H9 (cell line): Measurements from ENCODE around the gene CSTPP1. TPM values are rescaled to one million over a fixed set of nuclear protein-coding genes. Genes with fewer than 3 reads are reported as not detected.

Experiments
- DNase-seq: peaks from one replicate; pipeline ENCODE4 v3.0.0-alpha.2; 2017
- H2AFZ ChIP-seq: one replicate; pipeline ENCODE4 v1.6.1; 2013; ENCODE audit warnings: mild to moderate bottlenecking, low read length, control low read depth, moderate library complexity
- H2AK5ac ChIP-seq: 2 replicates; pipeline ENCODE4 v1.6.1; 2013; ENCODE audit warnings: low read length, control low read depth, mixed read lengths; ENCODE audit not compliant: insufficient read length
- H2BK120ac ChIP-seq: one replicate; pipeline ENCODE4 v1.6.1; 2013; ENCODE audit warnings: low read depth, mild to moderate bottlenecking, low read length, control low read depth, inconsistent platforms; ENCODE audit not compliant: poor library complexity, severe bottlenecking
- H2BK12ac ChIP-seq: 2 replicates; pipeline ENCODE4 v1.6.1; 2013; ENCODE audit warnings: low read length, control low read depth, mixed read lengths, low read depth; ENCODE audit not compliant: insufficient read length
- H2BK15ac ChIP-seq: 2 replicates; pipeline ENCODE4 v1.6.1; 2013; ENCODE audit warnings: low read depth, low read length, control low read depth
- H2BK20ac ChIP-seq: one replicate; pipeline ENCODE4 v1.6.1; 2013; ENCODE audit warnings: low read depth, mild to moderate bottlenecking, low read length, control low read depth, inconsistent platforms; ENCODE audit not compliant: poor library complexity, severe bottlenecking
- H2BK5ac ChIP-seq: 2 replicates; pipeline ENCODE4 v1.6.1; 2013; ENCODE audit warnings: low read length, control low read depth, mixed read lengths; ENCODE audit not compliant: insufficient read length
- H3K14ac ChIP-seq: 2 replicates; pipeline ENCODE4 v1.6.1; 2013; ENCODE audit warnings: low read length, control low read depth; ENCODE audit not compliant: insufficient read depth
- H3K18ac ChIP-seq: 2 replicates; pipeline ENCODE4 v1.6.1; 2013; ENCODE audit warnings: low read depth, mild to moderate bottlenecking, mixed read lengths, low read length, control low read depth; ENCODE audit not compliant: insufficient read length
- H3K23ac ChIP-seq: 2 replicates; pipeline ENCODE4 v1.6.1; 2013; ENCODE audit warnings: low read length, control low read depth, mixed read lengths, low read depth; ENCODE audit not compliant: insufficient read length
- H3K23me2 ChIP-seq: 2 replicates; pipeline ENCODE4 v1.6.1; 2013; ENCODE audit warnings: low read depth, mild to moderate bottlenecking, mixed read lengths, low read length, control low read depth; ENCODE audit not compliant: insufficient read length, poor library complexity, severe bottlenecking
- H3K27ac ChIP-seq: 2 replicates; pipeline ENCODE4 v1.5.1; 2013; ENCODE audit warnings: low read length, control low read depth, mixed read lengths, low read depth; ENCODE audit not compliant: insufficient read length
- H3K27me3 ChIP-seq: 2 replicates; pipeline ENCODE4 v1.6.1; 2013; ENCODE audit warnings: low read length, control low read depth, inconsistent platforms; ENCODE audit not compliant: insufficient read depth
- H3K4ac ChIP-seq: 2 replicates; pipeline ENCODE4 v1.6.1; 2013; ENCODE audit warnings: low read depth, mild to moderate bottlenecking, control low read depth, inconsistent platforms, low read length, moderate library complexity
- H3K4me1 ChIP-seq: 2 replicates; pipeline ENCODE4 v1.6.1; 2013; ENCODE audit warnings: low read length, control low read depth, inconsistent platforms; ENCODE audit not compliant: insufficient read depth
- H3K4me2 ChIP-seq: 2 replicates; pipeline ENCODE4 v1.6.1; 2013; ENCODE audit warnings: low read length, control low read depth, mixed read lengths; ENCODE audit not compliant: insufficient read length, insufficient read depth
- H3K56ac ChIP-seq: 2 replicates; pipeline ENCODE4 v1.6.1; 2013; ENCODE audit warnings: low read depth, mild to moderate bottlenecking, mixed read lengths, low read length, control low read depth; ENCODE audit not compliant: insufficient read length
- H3K79me1 ChIP-seq: 2 replicates; pipeline ENCODE4 v1.6.1; 2013; ENCODE audit warnings: low read depth, mild to moderate bottlenecking, moderate library complexity, low read length, control low read depth, inconsistent platforms; ENCODE audit not compliant: insufficient read depth, poor library complexity, severe bottlenecking
- H3K79me2 ChIP-seq: 2 replicates; pipeline ENCODE4 v1.6.1; 2013; ENCODE audit warnings: low read length, control low read depth, inconsistent platforms; ENCODE audit not compliant: insufficient read depth
- H3K9ac ChIP-seq: 2 replicates; pipeline ENCODE4 v1.6.1; 2013; ENCODE audit warnings: low read length, control low read depth, mixed read lengths; ENCODE audit not compliant: insufficient read length; ENCODE audit errors: extremely low read depth
- H3K9me3 ChIP-seq: one replicate; pipeline ENCODE4 v1.6.1; 2013; ENCODE audit warnings: low read depth, low read length, inconsistent platforms; ENCODE audit not compliant: control insufficient read depth
- H3T11ph ChIP-seq: one replicate; pipeline ENCODE4 v1.6.1; 2013; ENCODE audit warnings: mild to moderate bottlenecking, low read length, control low read depth, inconsistent platforms
- H4K20me1 ChIP-seq: one replicate; pipeline ENCODE4 v1.6.1; 2013; ENCODE audit not compliant: control insufficient read depth, insufficient read length, insufficient read depth
- H4K5ac ChIP-seq: 2 replicates; pipeline ENCODE4 v1.6.1; 2013; ENCODE audit warnings: low read depth, mild to moderate bottlenecking, mixed read lengths, low read length, control low read depth; ENCODE audit not compliant: insufficient read length
- H4K8ac ChIP-seq: replicated peaks from 2 replicates; pipeline ENCODE4 v1.6.1; 2013; ENCODE audit warnings: low read length, control low read depth, mixed read lengths, low read depth; ENCODE audit not compliant: insufficient read length
- H4K91ac ChIP-seq: 2 replicates; pipeline ENCODE4 v1.6.1; 2013; ENCODE audit warnings: low read depth, mild to moderate bottlenecking, moderate library complexity, mixed read lengths, low read length, control low read depth; ENCODE audit not compliant: insufficient read length
- H3K27ac Mint-ChIP-seq, 3 experiments: 2 replicates in 2 of 3; 3 replicates in 1 of 3; pipeline ENCODE4 v1.8.0; 2020 to 2021; ENCODE audit warnings: mixed read lengths in 3 of 3, mild to moderate bottlenecking in 1 of 3, moderate library complexity in 1 of 3
- H3K27me3 Mint-ChIP-seq: 2 replicates; pipeline ENCODE4 v1.8.0; 2021; ENCODE audit warnings: low read depth, mild to moderate bottlenecking, moderate library complexity, mixed read lengths
- H3K36me3 Mint-ChIP-seq, 3 experiments: 2 replicates in 2 of 3; 3 replicates in 1 of 3; pipeline ENCODE4 v1.8.0; 2020 to 2021; ENCODE audit warnings: low read depth in 3 of 3, mixed read lengths in 3 of 3; ENCODE audit not compliant: insufficient read depth in 1 of 3
- H3K4me1 Mint-ChIP-seq, 2 experiments: 2 replicates each; pipeline ENCODE4 v1.8.0; 2020; ENCODE audit warnings: mixed read lengths in 2 of 2
- H3K4me3 Mint-ChIP-seq, 2 experiments: 2 replicates in 1 of 2; 3 replicates in 1 of 2; pipeline ENCODE4 v1.8.0; 2020 to 2021; ENCODE audit warnings: mild to moderate bottlenecking in 2 of 2, mixed read lengths in 2 of 2, moderate library complexity in 1 of 2
- H3K9me3 Mint-ChIP-seq, 2 experiments: 2 replicates in 1 of 2; 3 replicates in 1 of 2; pipeline ENCODE4 v1.8.0; 2020; ENCODE audit warnings: mild to moderate bottlenecking in 2 of 2, mixed read lengths in 2 of 2, moderate library complexity in 1 of 2
- WGBS: extraction: QIAGEN DNeasy Blood & Tissue Kit; methylation state at CpG from one replicate; pipeline ENCODE4 v1.1.7; 2013; ENCODE audit warnings: missing lambda C conversion rate, low lambda C conversion rate, mixed read lengths; ENCODE audit not compliant: insufficient read length; ENCODE audit errors: extremely low coverage; 5-methylcytosine and 5-hydroxymethylcytosine counted together
- total RNA-seq: library from RNA; stranded (reverse); gene quantifications from 2 replicates; pipeline ENCODE4 v1.2.1, GENCODE V29; 2021
- TF ChIP-seq, protein P1 (sequence below): fragments of 200-600 bp; sonication (generic); conservative IDR thresholded peaks from 3 replicates; pipeline ENCODE4 v1.8.0; 2021; ENCODE audit warnings: antibody characterized with exemption, mild to moderate bottlenecking

CSTPP1 gene
- total RNA-seq, 1 experiment from 2014 or later, result 21.2 TPM

- no peaks in the 10 kb centered on the region for H3K4me1 ChIP-seq
- H3K14ac ChIP-seq, result no peak overlapping the region
- no peaks in the 10 kb centered on the region for H4K20me1 ChIP-seq
- H4K5ac ChIP-seq, result no peak overlapping the region
- no peaks in the 10 kb centered on the region for H3K79me1 ChIP-seq
- Mint-ChIP-seq H3K36me3 (no peaks in the 10 kb centered on the region), H3K4me1 (peaks cover 6 to 11% of the 10 kb centered on the region in 2 experiments; a peak in 3 of 4 replicates), H3K9me3 (no peaks in the 10 kb centered on the region; a peak in 2 of 5 replicates), H3K4me3 (no peak overlapping the region), H3K27ac (no peak overlapping the region), H3K27me3 (no peaks in the 10 kb centered on the region)
- no peaks in the 10 kb centered on the region for H3K23me2 ChIP-seq
- no peak overlapping the region for H3K9ac ChIP-seq
- H2BK15ac ChIP-seq, result no peak overlapping the region
- no peak overlapping the region for H2BK20ac ChIP-seq
- no peak overlapping the region for H3K56ac ChIP-seq
- H4K91ac ChIP-seq, result no peak overlapping the region
- no peak overlapping the region for H2AFZ ChIP-seq
- no peaks in the 10 kb centered on the region for H3K9me3 ChIP-seq
- no peaks in the 10 kb centered on the region for H3K27me3 ChIP-seq
- no peak overlapping the region for H3T11ph ChIP-seq
- no peak overlapping the region for H2BK12ac ChIP-seq
- H2BK5ac ChIP-seq, result no peak overlapping the region
- H2BK120ac ChIP-seq, result no peak overlapping the region
- H3K4ac ChIP-seq, result no peak overlapping the region
- no peaks in the 10 kb centered on the region for H3K79me2 ChIP-seq
- no CpG with 5 or more reads among the region's 4 CpGs for WGBS
- no peak overlapping the region for H3K4me2 ChIP-seq
- H2AK5ac ChIP-seq, result no peak overlapping the region
- no peak overlapping the region for H4K8ac ChIP-seq
- DNase-seq, result no peak
- TF ChIP-seq, protein P1, sequence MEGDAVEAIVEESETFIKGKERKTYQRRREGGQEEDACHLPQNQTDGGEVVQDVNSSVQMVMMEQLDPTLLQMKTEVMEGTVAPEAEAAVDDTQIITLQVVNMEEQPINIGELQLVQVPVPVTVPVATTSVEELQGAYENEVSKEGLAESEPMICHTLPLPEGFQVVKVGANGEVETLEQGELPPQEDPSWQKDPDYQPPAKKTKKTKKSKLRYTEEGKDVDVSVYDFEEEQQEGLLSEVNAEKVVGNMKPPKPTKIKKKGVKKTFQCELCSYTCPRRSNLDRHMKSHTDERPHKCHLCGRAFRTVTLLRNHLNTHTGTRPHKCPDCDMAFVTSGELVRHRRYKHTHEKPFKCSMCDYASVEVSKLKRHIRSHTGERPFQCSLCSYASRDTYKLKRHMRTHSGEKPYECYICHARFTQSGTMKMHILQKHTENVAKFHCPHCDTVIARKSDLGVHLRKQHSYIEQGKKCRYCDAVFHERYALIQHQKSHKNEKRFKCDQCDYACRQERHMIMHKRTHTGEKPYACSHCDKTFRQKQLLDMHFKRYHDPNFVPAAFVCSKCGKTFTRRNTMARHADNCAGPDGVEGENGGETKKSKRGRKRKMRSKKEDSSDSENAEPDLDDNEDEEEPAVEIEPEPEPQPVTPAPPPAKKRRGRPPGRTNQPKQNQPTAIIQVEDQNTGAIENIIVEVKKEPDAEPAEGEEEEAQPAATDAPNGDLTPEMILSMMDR, result no peak
- no peak overlapping the region for H3K18ac ChIP-seq
- H3K27ac ChIP-seq, result no peak overlapping the region
- H3K23ac ChIP-seq, result no peak overlapping the region
These were observed 73.6 kb downstream of the CSTPP1 start for GRCh38 chr11:47010179-47010578.
